HepG2 (cell line): ENCODE measurements around the gene ENTPD1. TPM values are rescaled to one million over a fixed set of nuclear protein-coding genes. Genes with fewer than 3 reads are reported as not detected.

ENCODE experiments used
- ATAC-seq: fragments of 200-7000 bp; cut with Tn5 transposase; 3 replicates; pipeline ENCODE4 v1.9.1; 2020; ENCODE audit warnings: mild to moderate bottlenecking, moderate library complexity
- BruUV-seq: library from RNA; stranded (reverse); fragments of 400-500 nt; replicated peaks from 2 replicates; lab custom pipeline; 2021; lab: Mats Ljungman, UMichigan
- CTCF ChIA-PET: fragments of 300-600 bp; formaldehyde crosslinking; extraction: SDS; loops from one replicate; lab custom pipeline; 2021; ENCODE audit warnings: low total read pairs, inconsistent platforms, low intra/inter-chr PET ratio; lab: Yijun Ruan, JAX
- POLR2A ChIA-PET: fragments of 350-600 bp; sonication (Branson Sonifier 250); formaldehyde crosslinking; loops from one replicate; lab custom pipeline; 2020; ENCODE audit warnings: antibody characterized with exemption, inconsistent platforms; lab: Yijun Ruan, JAX
- DNase-seq: peaks from one replicate; pipeline ENCODE4 v3.0.0-alpha.2; 2015; ENCODE audit warnings: low spot score
- FAIRE-seq: peaks from 3 replicates; lab custom pipeline; 2011; peaks lifted over from hg19 to GRCh38; lab: Jason Lieb, UNC
- H2AFZ ChIP-seq: one replicate; pipeline ENCODE4 v1.6.1; 2011; ENCODE audit warnings: low read length, inconsistent platforms
- H3K27ac ChIP-seq: fragments of 300-600 bp; 3 replicates; pipeline ENCODE4 v1.8.0; 2011; ENCODE audit warnings: mixed run types, mild to moderate bottlenecking, mixed read lengths, low read length, inconsistent platforms; ENCODE audit not compliant: insufficient read depth; ENCODE audit errors: extremely low read length
- H3K27me3 ChIP-seq, 2 experiments: fragments of 200-600 bp in 1 of 2; 2 replicates in 1 of 2; 3 replicates in 1 of 2; pipeline versions ENCODE4 v1.6.0 to v1.8.0; 2011; ENCODE audit warnings: low read length in 2 of 2, mild to moderate bottlenecking in 2 of 2, moderate library complexity in 2 of 2, inconsistent platforms in 1 of 2; ENCODE audit not compliant: insufficient read depth in 2 of 2, control insufficient read depth in 1 of 2
- H3K36me3 ChIP-seq, 2 experiments: fragments of 200-600 bp in 1 of 2; replicated peaks in 1 of 2; 2 replicates in 1 of 2; 3 replicates in 1 of 2; pipeline versions ENCODE4 v1.5.1 to v1.8.0; 2011; ENCODE audit warnings: low read length in 2 of 2, inconsistent platforms in 1 of 2; ENCODE audit not compliant: insufficient read depth in 2 of 2, control insufficient read depth in 1 of 2
- H3K4me1 ChIP-seq: 2 replicates; pipeline ENCODE4 v1.5.1; 2012; ENCODE audit warnings: low read length, inconsistent platforms; ENCODE audit not compliant: insufficient read depth
- H3K4me2 ChIP-seq: 2 replicates; pipeline ENCODE4 v1.6.0; 2011; ENCODE audit warnings: low read depth, low read length, inconsistent platforms
- H3K4me3 ChIP-seq, 3 experiments: fragments of 200-600 bp in 1 of 3; sonication (generic), shearing (Covaris generic) in 1 of 3; replicated peaks in 1 of 3; 2 replicates each; pipeline ENCODE4 v1.5.1; 2011 to 2016; ENCODE audit warnings: low read length in 3 of 3, inconsistent platforms in 2 of 3, low read depth in 2 of 3, mild to moderate bottlenecking in 2 of 3, control low read depth in 1 of 3, mixed read lengths in 1 of 3; ENCODE audit not compliant: insufficient read depth in 1 of 3
- H3K79me2 ChIP-seq: one replicate; pipeline ENCODE4 v1.6.1; 2011; ENCODE audit warnings: low read length, inconsistent platforms; ENCODE audit not compliant: insufficient read depth
- H3K9ac ChIP-seq: 2 replicates; pipeline ENCODE4 v1.6.0; 2011; ENCODE audit warnings: mild to moderate bottlenecking, low read depth, low read length, inconsistent platforms; ENCODE audit not compliant: insufficient read depth
- H3K9me3 ChIP-seq: 2 replicates; pipeline ENCODE4 v1.5.1; 2012; ENCODE audit warnings: mild to moderate bottlenecking, low read length
- H4K20me1 ChIP-seq: 2 replicates; pipeline ENCODE4 v1.6.0; 2011; ENCODE audit warnings: inconsistent platforms, mild to moderate bottlenecking, low read length, moderate library complexity; ENCODE audit not compliant: insufficient read depth
- CENPX ChIP-seq: sonication (generic); formaldehyde crosslinking; IDR thresholded peaks from 2 replicates; pipeline ENCODE4 v1.9.0; 2021; ENCODE audit warnings: mild to moderate bottlenecking, missing genetic modification reagents, moderate library complexity
- HIC2 ChIP-seq: sonication (generic); formaldehyde crosslinking; IDR thresholded peaks from 2 replicates; pipeline ENCODE4 v1.9.0; 2022; ENCODE audit warnings: low read depth, missing genetic modification reagents
- KDM5A ChIP-seq: fragments of 200-600 bp; sonication (generic); IDR thresholded peaks from 2 replicates; pipeline ENCODE4 v1.7.0; 2018; ENCODE audit warnings: antibody characterized with exemption, mild to moderate bottlenecking, low read length, borderline replicate concordance
- NKX3-1 ChIP-seq: sonication (generic); formaldehyde crosslinking; IDR thresholded peaks from 2 replicates; pipeline ENCODE4 v1.5.0; 2020; ENCODE audit warnings: missing genetic modification reagents
- PATZ1 ChIP-seq: sonication (generic); formaldehyde crosslinking; IDR thresholded peaks from 2 replicates; pipeline ENCODE4 v1.4.0; 2020; ENCODE audit warnings: missing genetic modification reagents
- SKIL ChIP-seq: sonication (generic); formaldehyde crosslinking; IDR thresholded peaks from 2 replicates; pipeline ENCODE4 v1.8.0; 2022; ENCODE audit warnings: missing genetic modification reagents, mild to moderate bottlenecking, moderate library complexity, borderline replicate concordance
- SYNCRIP ChIP-seq: fragments of 200-400 bp; formaldehyde crosslinking; IDR thresholded peaks from 2 replicates; pipeline ENCODE4 v1.6.1; 2018; ENCODE audit warnings: mild to moderate bottlenecking, low read depth, low read length; ENCODE audit not compliant: insufficient read depth
- THAP11 ChIP-seq: IDR thresholded peaks from 2 replicates; pipeline ENCODE4 v1.6.1; 2016; ENCODE audit warnings: missing biosample characterization, missing genetic modification reagents
- ZNF24 ChIP-seq: fragments of 450-650 bp; IDR thresholded peaks from 2 replicates; pipeline ENCODE4 v1.6.1; 2017; ENCODE audit warnings: antibody characterized with exemption, mild to moderate bottlenecking
- ZNF597 ChIP-seq: sonication (generic); formaldehyde crosslinking; IDR thresholded peaks from 2 replicates; pipeline ENCODE4 v1.5.0; 2020; ENCODE audit warnings: missing genetic modification reagents
- whole genome bisulfite sequencing: methylation state at CpG from one replicate; pipeline ENCODE4 v1.1.6; 2017; ENCODE audit warnings: low lambda C conversion rate; 5-methylcytosine and 5-hydroxymethylcytosine counted together
- in situ Hi-C: cut with HindIII; loops from 2 replicates; pipeline ENCODE4 v1.10.0; 2017; ENCODE audit warnings: low pct_unique_long_range_greater_than_20kb; ENCODE audit not compliant: extremely low pct_ligation_motif_present
- intact Hi-C: fragments of 100-400 bp; cut with micrococcal nuclease; formaldehyde crosslinking; loops from one replicate; pipeline ENCODE4 v1.10.0; 2022; ENCODE audit not compliant: unreplicated experiment
- polyA plus RNA-seq, 8 experiments: library from polyadenylated mRNA; depleted of rRNA in 3 of 8; stranded (reverse) in 7 of 8; unstranded in 1 of 8; fragments of >200 nt; fragmentation: Illumina TruSeq in 4 of 8; extraction: Trizol in 4 of 8; gene quantifications; 2 replicates each; pipeline versions ENCODE4 v1.2.1 to v1.2.3, GENCODE V29; 2011 to 2016; ENCODE audit warnings: low read depth in 4 of 8, missing spikeins in 1 of 8, mixed read lengths in 1 of 8; ENCODE audit not compliant: insufficient read depth in 1 of 8
- total RNA-seq, 5 experiments: library from RNA; depleted of rRNA; stranded (reverse); fragments of >200 nt; fragmentation: Illumina TruSeq; extraction: Trizol; gene quantifications; 2 replicates each; pipeline ENCODE4 v1.2.3, GENCODE V29; 2016; ENCODE audit warnings: low read depth in 1 of 5
- TF ChIP-seq, protein P1 (sequence below): IDR thresholded peaks from 2 replicates; pipeline ENCODE4 v1.6.1; 2016; ENCODE audit warnings: missing biosample characterization, missing genetic modification reagents, low read depth

ENTPD1 gene
- total and polyA plus RNA-seq, 2 of the 13 experiments (the other 11 are each of a cell fraction or from before 2014, with no cell fraction given), result 0.07 TPM

DNA sequence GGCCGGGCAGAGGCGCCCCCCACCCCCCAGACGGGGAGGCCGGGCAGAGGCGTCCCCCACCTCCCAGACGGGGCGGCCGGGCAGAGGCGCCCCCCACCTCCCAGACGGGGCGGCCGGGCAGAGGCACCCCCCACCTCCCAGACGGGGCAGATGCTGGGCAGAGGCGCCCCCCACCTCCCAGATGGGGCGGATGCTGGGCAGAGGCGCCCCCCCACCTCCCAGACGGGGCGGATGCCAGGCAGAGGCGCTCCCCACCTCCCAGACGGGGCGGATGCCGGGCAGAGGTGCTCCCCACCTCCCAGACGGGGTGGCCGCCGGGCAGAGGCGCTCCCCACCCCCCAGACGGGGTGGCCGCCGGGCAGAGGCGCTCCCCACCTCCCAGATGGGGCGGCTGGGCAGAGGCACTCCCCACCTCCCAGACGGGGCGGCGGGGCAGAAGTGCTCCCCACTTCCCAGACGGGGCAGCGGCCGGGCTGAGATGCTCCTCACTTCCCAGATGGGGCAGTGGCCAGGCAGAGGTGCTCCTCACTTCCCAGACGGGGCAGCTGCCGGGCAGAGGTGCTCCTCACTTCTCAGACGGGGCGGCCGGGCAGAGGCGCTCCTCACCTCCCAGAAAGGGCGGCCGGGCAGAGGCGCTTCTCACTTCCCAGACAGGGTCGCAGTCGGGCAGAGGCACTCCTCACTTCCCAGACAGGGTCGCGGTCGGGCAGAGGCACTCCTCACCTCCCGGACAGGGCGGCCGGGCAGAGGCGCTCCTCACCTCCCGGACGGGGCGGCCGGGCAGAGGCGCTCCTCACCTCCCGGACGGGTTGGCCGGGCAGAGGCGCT is 53.6 kb downstream of the ENTPD1 start:
- in situ Hi-C loops (no loop called here), intact Hi-C loops (no loop called here)
- Histone ChIP-seq H2AFZ (no peak overlapping the region), H3K36me3 (no peaks in the 10 kb centered on the region), H3K27ac (no peak overlapping the region), H3K9me3 (no peaks in the 10 kb centered on the region), H3K79me2 (no peaks in the 10 kb centered on the region), H4K20me1 (no peaks in the 10 kb centered on the region), H3K9ac (no peak overlapping the region), H3K4me3 (no peak overlapping the region), H3K4me1 (peaks cover 48% of the 10 kb centered on the region), H3K27me3 (no peaks in the 10 kb centered on the region), H3K4me2 (no peak overlapping the region)
- ATAC-seq, result no peak
- no TSS peak for BruUV-seq
- CTCF ChIA-PET, result no interaction called here
- 98% methylated on average over 10 of the region's 64 CpGs for WGBS
- POLR2A ChIA-PET, result no interaction called here
- TF ChIP-seq PATZ1 (CRISPR knock-in tag) (no peak), SYNCRIP (no peak), SKIL (CRISPR knock-in tag) (no peak), THAP11 (no peak), ZNF24 (no peak), HIC2 (CRISPR knock-in tag) (no peak), ZNF597 (CRISPR knock-in tag) (no peak), CENPX (CRISPR knock-in tag) (no peak), KDM5A (no peak), NKX3-1 (CRISPR knock-in tag) (no peak)
- TF ChIP-seq, protein P1, sequence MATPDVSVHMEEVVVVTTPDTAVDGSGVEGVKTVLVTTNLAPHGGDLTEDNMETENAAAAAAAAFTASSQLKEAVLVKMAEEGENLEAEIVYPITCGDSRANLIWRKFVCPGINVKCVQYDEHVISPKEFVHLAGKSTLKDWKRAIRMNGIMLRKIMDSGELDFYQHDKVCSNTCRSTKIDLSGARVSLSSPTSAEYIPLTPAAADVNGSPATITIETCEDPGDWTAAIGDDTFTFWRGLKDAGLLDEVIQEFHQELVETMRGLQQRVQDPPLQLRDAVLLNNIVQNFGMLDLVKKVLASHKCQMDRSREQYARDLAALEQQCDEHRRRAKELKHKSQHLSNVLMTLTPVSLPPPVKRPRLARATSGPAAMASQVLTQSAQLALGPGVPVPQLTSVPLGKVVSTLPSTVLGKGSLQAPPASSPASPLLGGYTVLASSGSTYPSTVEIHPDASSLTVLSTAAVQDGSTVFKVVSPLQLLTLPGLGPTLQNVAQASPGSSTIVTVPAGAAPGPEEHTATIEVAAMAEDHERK (CRISPR knock-in tag), result no peak
- DNase-seq, result no peak
- no peak for FAIRE-seq
